GM23338 (cell line): ENCODE results near the gene CFAP100. TPM values are rescaled to one million over a fixed set of nuclear protein-coding genes. Genes with fewer than 3 reads are reported as not detected.

Experiments
- ATAC-seq: fragments of 200-7000 bp; cut with Tn5 transposase; 3 replicates; pipeline ENCODE4 v1.9.1; 2020
- DNase-seq: peaks from one replicate; pipeline ENCODE4 v3.0.0-alpha.2; 2015; ENCODE audit warnings: low spot score
- H2AFZ ChIP-seq: fragments of 200-600 bp; sonication (generic); 2 replicates; pipeline ENCODE4 v1.8.0; 2016; ENCODE audit warnings: antibody characterized with exemption, mild to moderate bottlenecking, moderate library complexity
- H3F3A ChIP-seq: fragments of 200-600 bp; sonication (generic); replicated peaks from 2 replicates; pipeline ENCODE4 v1.8.0; 2017; ENCODE audit warnings: antibody characterized with exemption, mixed run types, low read depth
- H3K27ac ChIP-seq: fragments of 200-600 bp; sonication (generic); 2 replicates; pipeline ENCODE4 v1.6.1; 2016; ENCODE audit warnings: low read depth
- H3K27me3 ChIP-seq: fragments of 200-600 bp; sonication (generic); 2 replicates; pipeline ENCODE4 v1.8.0; 2016; ENCODE audit warnings: mild to moderate bottlenecking, mixed run types, moderate library complexity; ENCODE audit not compliant: insufficient read depth
- H3K36me3 ChIP-seq: fragments of 200-600 bp; sonication (generic); 2 replicates; pipeline ENCODE4 v1.8.0; 2016; ENCODE audit warnings: mild to moderate bottlenecking; ENCODE audit not compliant: insufficient read depth
- H3K4me1 ChIP-seq: fragments of 200-600 bp; sonication (generic); 2 replicates; pipeline ENCODE4 v1.8.0; 2016; ENCODE audit warnings: mild to moderate bottlenecking, moderate library complexity; ENCODE audit not compliant: insufficient read depth
- H3K4me2 ChIP-seq: fragments of 200-600 bp; sonication (generic); 2 replicates; pipeline ENCODE4 v1.7.1; 2017; ENCODE audit warnings: mixed run types
- H3K4me3 ChIP-seq: fragments of 200-600 bp; sonication (generic); 2 replicates; pipeline ENCODE4 v1.6.1; 2016; ENCODE audit warnings: mixed run types
- H3K79me2 ChIP-seq: fragments of 200-600 bp; sonication (generic); replicated peaks from 2 replicates; pipeline ENCODE4 v1.8.0; 2017; ENCODE audit warnings: mild to moderate bottlenecking; ENCODE audit not compliant: insufficient read depth
- H3K9me2 ChIP-seq: fragments of 200-600 bp; sonication (generic); 2 replicates; pipeline ENCODE4 v1.8.0; 2017; ENCODE audit not compliant: insufficient read depth
- H4K20me1 ChIP-seq: fragments of 200-600 bp; sonication (generic); replicated peaks from 2 replicates; pipeline ENCODE4 v1.8.0; 2017; ENCODE audit warnings: mild to moderate bottlenecking; ENCODE audit not compliant: insufficient read depth
- H3K27ac Mint-ChIP-seq: 2 replicates; pipeline ENCODE4 v1.8.0; 2020; ENCODE audit warnings: inconsistent platforms, mild to moderate bottlenecking, moderate library complexity, mixed read lengths
- H3K27me3 Mint-ChIP-seq: 3 replicates; pipeline ENCODE4 v1.8.0; 2022; ENCODE audit warnings: low read depth, mild to moderate bottlenecking, moderate library complexity, mixed read lengths, inconsistent platforms; ENCODE audit not compliant: insufficient read depth, poor library complexity
- H3K36me3 Mint-ChIP-seq: 3 replicates; pipeline ENCODE4 v1.8.0; 2021; ENCODE audit warnings: low read depth, mild to moderate bottlenecking, inconsistent platforms, moderate library complexity, mixed read lengths
- H3K4me1 Mint-ChIP-seq: 3 replicates; pipeline ENCODE4 v1.8.0; 2020; ENCODE audit warnings: mild to moderate bottlenecking, inconsistent platforms, mixed read lengths
- H3K4me3 Mint-ChIP-seq: 3 replicates; pipeline ENCODE4 v1.8.0; 2021; ENCODE audit warnings: moderate library complexity, mild to moderate bottlenecking, inconsistent platforms, mixed read lengths
- H3K9me3 Mint-ChIP-seq: 3 replicates; pipeline ENCODE4 v1.8.0; 2020; ENCODE audit warnings: moderate library complexity, mild to moderate bottlenecking, inconsistent platforms, mixed read lengths
- CREB1 ChIP-seq: fragments of 250-450 bp; sonication (Bioruptor Pico); IDR thresholded peaks from 2 replicates; pipeline ENCODE4 v1.5.0; 2020; ENCODE audit warnings: low read depth, mild to moderate bottlenecking, moderate library complexity
- CTCF ChIP-seq, 2 experiments: fragments of 200-600 bp in 1 of 2; sonication (generic) in 1 of 2; conservative IDR thresholded peaks; 2 replicates each; pipeline versions ENCODE4 v1.5.1 to v1.6.1; 2016 to 2017; ENCODE audit warnings: antibody characterized with exemption in 2 of 2, low read depth in 2 of 2, mild to moderate bottlenecking in 2 of 2, moderate library complexity in 1 of 2
- EZH2phosphoT487 ChIP-seq: fragments of 200-600 bp; sonication (generic); IDR thresholded peaks from one replicate; pipeline ENCODE4 v1.8.1; 2018; ENCODE audit warnings: antibody characterized with exemption; ENCODE audit not compliant: unreplicated experiment
- NANOG ChIP-seq: IDR thresholded peaks from 2 replicates; pipeline ENCODE4 v1.6.1; 2016; ENCODE audit warnings: antibody characterized with exemption, borderline replicate concordance
- POLR2AphosphoS5 ChIP-seq: IDR thresholded peaks from 2 replicates; pipeline ENCODE4 v1.6.1; 2016; ENCODE audit warnings: antibody characterized with exemption, low read depth
- STAT1 ChIP-seq: IDR thresholded peaks from one replicate; pipeline ENCODE4 v1.6.1; 2016; ENCODE audit warnings: antibody characterized with exemption; ENCODE audit not compliant: unreplicated experiment
- ZNF114 ChIP-seq: fragments of 250-450 bp; sonication (Bioruptor Pico); IDR thresholded peaks from 2 replicates; pipeline ENCODE4 v1.5.0; 2020; ENCODE audit warnings: mild to moderate bottlenecking, moderate library complexity
- ZNF331 ChIP-seq: fragments of 250-450 bp; sonication (Bioruptor Pico); IDR thresholded peaks from 2 replicates; pipeline ENCODE4 v1.5.0; 2020; ENCODE audit warnings: low read depth, mild to moderate bottlenecking, moderate library complexity
- ZNF462 ChIP-seq: fragments of 250-450 bp; sonication (Bioruptor Pico); IDR thresholded peaks from 2 replicates; pipeline ENCODE4 v1.5.0; 2020; ENCODE audit warnings: mild to moderate bottlenecking, moderate library complexity
- polyA plus RNA-seq: library from polyadenylated mRNA; unstranded; fragments of >200 nt; fragmentation: Nextera tagmentation; extraction: Ambion mirVana; gene quantifications from 2 replicates; pipeline ENCODE4 v1.2.1, GENCODE V29; 2016
- total RNA-seq: library from RNA; depleted of rRNA; stranded (reverse); fragments of >200 nt; shearing (Covaris generic); gene quantifications from 2 replicates; pipeline ENCODE4 v1.2.3, GENCODE V29; 2014
- TF ChIP-seq, protein P1 (sequence below): IDR thresholded peaks from one replicate; pipeline ENCODE4 v1.6.1; 2018; ENCODE audit warnings: antibody characterized with exemption; ENCODE audit not compliant: unreplicated experiment

CFAP100 gene
- total and polyA plus RNA-seq, 2 experiments from 2014 or later, result 0.07 TPM; not detected in 1

DNA sequence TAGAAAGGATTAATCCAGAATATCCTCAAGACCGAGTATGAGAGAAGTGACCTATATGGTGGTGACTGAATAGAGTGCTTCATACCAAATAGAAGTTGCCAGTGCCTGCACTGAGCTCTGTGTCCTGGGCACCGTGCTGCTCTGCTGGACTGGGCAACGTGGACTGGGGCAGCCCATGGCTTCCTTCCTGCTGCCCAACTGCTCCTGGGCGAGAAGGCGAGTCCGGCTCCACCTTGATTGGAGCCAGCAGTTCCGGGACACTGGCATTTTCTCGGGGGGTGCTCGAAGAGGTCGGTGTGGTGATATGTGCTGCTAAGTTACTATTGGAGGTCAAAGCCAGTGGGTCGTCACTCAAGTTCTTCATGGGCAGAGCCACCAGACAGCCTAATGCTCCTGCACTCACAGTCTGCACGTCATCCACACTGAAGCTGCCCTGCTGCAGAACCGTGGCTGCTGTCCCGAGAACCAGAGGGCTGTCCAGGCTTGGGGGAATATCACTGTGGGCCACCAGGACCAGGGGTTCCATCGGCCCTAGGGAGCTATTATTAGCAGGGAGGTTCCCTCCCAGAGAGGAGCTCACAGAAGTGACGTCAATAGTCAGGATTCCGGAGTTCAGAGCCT is 66.9 kb downstream of the CFAP100 start:
- no peak overlapping the region for H2AFZ ChIP-seq
- no peaks in the 10 kb centered on the region for H3K27me3 ChIP-seq
- Mint-ChIP-seq H3K27me3 (peaks cover 4% of the 10 kb centered on the region), H3K27ac (no peak overlapping the region), H3K4me1 (no peaks in the 10 kb centered on the region), H3K9me3 (no peaks in the 10 kb centered on the region), H3K36me3 (peaks cover 83% of the 10 kb centered on the region), H3K4me3 (no peak overlapping the region)
- peaks cover 28% of the 10 kb centered on the region for H3K79me2 ChIP-seq
- H3F3A ChIP-seq, result no peaks in the 10 kb centered on the region
- H4K20me1 ChIP-seq, result peaks cover 28% of the 10 kb centered on the region
- H3K27ac ChIP-seq, result no peak overlapping the region
- DNase-seq (no peak), ATAC-seq (no peak)
- no peaks in the 10 kb centered on the region for H3K9me2 ChIP-seq
- no peaks in the 10 kb centered on the region for H3K4me1 ChIP-seq
- no peak overlapping the region for H3K4me2 ChIP-seq
- no peak overlapping the region for H3K4me3 ChIP-seq
- H3K36me3 ChIP-seq, result peaks cover 45% of the 10 kb centered on the region
- TF ChIP-seq NANOG (no peak), EZH2phosphoT487 (no peak), ZNF114 (no peak), STAT1 (no peak), POLR2AphosphoS5 (no peak), CTCF (conservative IDR thresholded peaks at IDR 0.05; ENCODE audit: low read depth in 2 of 2) (no peak)
- TF ChIP-seq, protein P1, sequence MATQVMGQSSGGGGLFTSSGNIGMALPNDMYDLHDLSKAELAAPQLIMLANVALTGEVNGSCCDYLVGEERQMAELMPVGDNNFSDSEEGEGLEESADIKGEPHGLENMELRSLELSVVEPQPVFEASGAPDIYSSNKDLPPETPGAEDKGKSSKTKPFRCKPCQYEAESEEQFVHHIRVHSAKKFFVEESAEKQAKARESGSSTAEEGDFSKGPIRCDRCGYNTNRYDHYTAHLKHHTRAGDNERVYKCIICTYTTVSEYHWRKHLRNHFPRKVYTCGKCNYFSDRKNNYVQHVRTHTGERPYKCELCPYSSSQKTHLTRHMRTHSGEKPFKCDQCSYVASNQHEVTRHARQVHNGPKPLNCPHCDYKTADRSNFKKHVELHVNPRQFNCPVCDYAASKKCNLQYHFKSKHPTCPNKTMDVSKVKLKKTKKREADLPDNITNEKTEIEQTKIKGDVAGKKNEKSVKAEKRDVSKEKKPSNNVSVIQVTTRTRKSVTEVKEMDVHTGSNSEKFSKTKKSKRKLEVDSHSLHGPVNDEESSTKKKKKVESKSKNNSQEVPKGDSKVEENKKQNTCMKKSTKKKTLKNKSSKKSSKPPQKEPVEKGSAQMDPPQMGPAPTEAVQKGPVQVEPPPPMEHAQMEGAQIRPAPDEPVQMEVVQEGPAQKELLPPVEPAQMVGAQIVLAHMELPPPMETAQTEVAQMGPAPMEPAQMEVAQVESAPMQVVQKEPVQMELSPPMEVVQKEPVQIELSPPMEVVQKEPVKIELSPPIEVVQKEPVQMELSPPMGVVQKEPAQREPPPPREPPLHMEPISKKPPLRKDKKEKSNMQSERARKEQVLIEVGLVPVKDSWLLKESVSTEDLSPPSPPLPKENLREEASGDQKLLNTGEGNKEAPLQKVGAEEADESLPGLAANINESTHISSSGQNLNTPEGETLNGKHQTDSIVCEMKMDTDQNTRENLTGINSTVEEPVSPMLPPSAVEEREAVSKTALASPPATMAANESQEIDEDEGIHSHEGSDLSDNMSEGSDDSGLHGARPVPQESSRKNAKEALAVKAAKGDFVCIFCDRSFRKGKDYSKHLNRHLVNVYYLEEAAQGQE, result no peak

- H3K36me3 Mint-ChIP-seq, result peaks cover 81% of the 10 kb centered on the region
- Histone ChIP-seq H3K36me3 (peaks cover 43% of the 10 kb centered on the region), H3K79me2 (peaks cover 39% of the 10 kb centered on the region), H2AFZ (no peak overlapping the region), H3K27me3 (no peaks in the 10 kb centered on the region), H3K4me2 (no peak overlapping the region), H3F3A (no peaks in the 10 kb centered on the region), H3K4me3 (no peak overlapping the region), H3K27ac (no peak overlapping the region), H4K20me1 (peaks cover 33% of the 10 kb centered on the region), H3K9me2 (no peaks in the 10 kb centered on the region), H3K4me1 (no peaks in the 10 kb centered on the region)
- DNase-seq, result no peak
- no peaks in the 10 kb centered on the region for H3K9me3 Mint-ChIP-seq
- no peak for ATAC-seq
- H3K27me3 Mint-ChIP-seq, result peaks cover 6% of the 10 kb centered on the region
- no peaks in the 10 kb centered on the region for H3K4me1 Mint-ChIP-seq
- no peak overlapping the region for H3K27ac Mint-ChIP-seq
- H3K4me3 Mint-ChIP-seq, result no peak overlapping the region
- no peak for TF ChIP-seq ZNF331
- TF ChIP-seq STAT1, result no peak
- TF ChIP-seq ZNF462 (CRISPR knock-in tag), result no peak
- TF ChIP-seq CREB1 (CRISPR knock-in tag), result no peak
These were observed 68.8 kb downstream of the CFAP100 start for GRCh38 chr3:126463521-126463920.
